CD14-positive monocyte (primary cell): Measurements from ENCODE around the gene GDPD4. TPM values are rescaled to one million over a fixed set of nuclear protein-coding genes. Genes with fewer than 3 reads are reported as not detected.
A peak's percentile ranks its signal among the peaks of the same experiment; 100 is the strongest.

Experiments used
- DNase-seq, 3 donors: peaks; one replicate each; pipeline ENCODE4 v3.0.0-alpha.2; 2011 to 2022
- H2AFZ ChIP-seq: 2 replicates; pipeline ENCODE4 v1.6.0; 2012; ENCODE audit warnings: mild to moderate bottlenecking, low read depth, low read length, inconsistent platforms; ENCODE audit not compliant: insufficient read depth, poor library complexity, severe bottlenecking
- H3K27ac ChIP-seq, 2 donors: 1 replicate in 1 of 2; 2 replicates in 1 of 2; pipeline ENCODE4 v1.5.1; 2012 to 2013; ENCODE audit warnings: low read length in 2 of 2, control low read depth in 1 of 2, inconsistent platforms in 1 of 2, low read depth in 1 of 2, mild to moderate bottlenecking in 1 of 2
- H3K27me3 ChIP-seq, 2 donors: one replicate each; pipeline versions ENCODE4 v1.6.0 to v1.6.1; 2011 to 2013; ENCODE audit warnings: low read length in 2 of 2; ENCODE audit not compliant: control insufficient read depth in 2 of 2, insufficient read depth in 2 of 2
- H3K36me3 ChIP-seq, 2 donors: replicated peaks in 1 of 2; 1 replicate in 1 of 2; 2 replicates in 1 of 2; pipeline versions ENCODE4 v1.5.1 to v1.6.1; 2012 to 2013; ENCODE audit warnings: low read length in 2 of 2, control low read depth in 1 of 2, inconsistent platforms in 1 of 2, mild to moderate bottlenecking in 1 of 2; ENCODE audit not compliant: insufficient read depth in 2 of 2, control insufficient read depth in 1 of 2
- H3K4me1 ChIP-seq, 2 donors: 1 replicate in 1 of 2; 2 replicates in 1 of 2; pipeline versions ENCODE4 v1.5.1 to v1.6.1; 2012 to 2013; ENCODE audit warnings: low read length in 2 of 2, control low read depth in 1 of 2, inconsistent platforms in 1 of 2, mild to moderate bottlenecking in 1 of 2, moderate library complexity in 1 of 2; ENCODE audit not compliant: insufficient read depth in 2 of 2, control insufficient read depth in 1 of 2
- H3K4me2 ChIP-seq: replicated peaks from 2 replicates; pipeline ENCODE3; 2012; ENCODE audit warnings: low read length, moderate library complexity, mild to moderate bottlenecking; ENCODE audit not compliant: poor library complexity, severe bottlenecking; ENCODE audit errors: extremely low read depth
- H3K4me3 ChIP-seq, 3 experiments: fragments of 200-600 bp in 1 of 3; sonication (generic) in 1 of 3; replicated peaks in 1 of 3; 1 replicate in 2 of 3; 2 replicates in 1 of 3; pipeline ENCODE4 v1.5.1; 2011 to 2013; ENCODE audit warnings: low read length in 3 of 3, mild to moderate bottlenecking in 3 of 3, control low read depth in 2 of 3, low read depth in 2 of 3, inconsistent platforms in 1 of 3, moderate library complexity in 1 of 3
- H3K79me2 ChIP-seq: 2 replicates; pipeline ENCODE4 v1.6.0; 2012; ENCODE audit warnings: mild to moderate bottlenecking, control low read depth, inconsistent platforms, low read length, moderate library complexity; ENCODE audit not compliant: insufficient read depth
- H3K9ac ChIP-seq: 2 replicates; pipeline ENCODE4 v1.6.0; 2017; ENCODE audit warnings: low read length, mild to moderate bottlenecking; ENCODE audit not compliant: insufficient read depth, poor library complexity, severe bottlenecking
- H3K9me3 ChIP-seq, 2 donors: replicated peaks in 1 of 2; 1 replicate in 1 of 2; 2 replicates in 1 of 2; pipeline versions ENCODE4 v1.5.1 to v1.6.1; 2012 to 2013; ENCODE audit warnings: low read length in 2 of 2, control low read depth in 1 of 2; ENCODE audit not compliant: control insufficient read depth in 1 of 2, insufficient read depth in 1 of 2
- H4K20me1 ChIP-seq: 2 replicates; pipeline ENCODE4 v1.6.0; 2012; ENCODE audit warnings: mild to moderate bottlenecking, low read length, control low read depth, moderate library complexity; ENCODE audit not compliant: insufficient read depth
- H3K27ac Mint-ChIP-seq, 7 donors: one replicate each; pipeline ENCODE4 v1.8.0; 2020; ENCODE audit warnings: mild to moderate bottlenecking in 7 of 7, mixed read lengths in 7 of 7, moderate library complexity in 6 of 7, inconsistent platforms in 2 of 7
- H3K27me3 Mint-ChIP-seq, 3 donors: one replicate each; pipeline ENCODE4 v1.8.0; 2021 to 2022; ENCODE audit warnings: low read depth in 3 of 3, mild to moderate bottlenecking in 3 of 3, mixed read lengths in 3 of 3, moderate library complexity in 3 of 3, inconsistent platforms in 1 of 3
- H3K36me3 Mint-ChIP-seq, 2 donors: one replicate each; pipeline ENCODE4 v1.8.0; 2020; ENCODE audit warnings: mixed read lengths in 2 of 2, inconsistent platforms in 1 of 2, mild to moderate bottlenecking in 1 of 2
- H3K4me1 Mint-ChIP-seq: one replicate; pipeline ENCODE4 v1.8.0; 2020; ENCODE audit warnings: mild to moderate bottlenecking, mixed read lengths
- H3K4me3 Mint-ChIP-seq, 2 donors: one replicate each; pipeline ENCODE4 v1.8.0; 2020; ENCODE audit warnings: mild to moderate bottlenecking in 2 of 2, mixed read lengths in 2 of 2, moderate library complexity in 1 of 2
- H3K9me3 Mint-ChIP-seq, 7 donors: one replicate each; pipeline ENCODE4 v1.8.0; 2020 to 2022; ENCODE audit warnings: mixed read lengths in 7 of 7, mild to moderate bottlenecking in 6 of 7, moderate library complexity in 6 of 7, inconsistent platforms in 2 of 7
- CTCF ChIP-seq: fragments of 200-600 bp; IDR thresholded peaks from one replicate; pipeline ENCODE4 v1.8.0; 2022; ENCODE audit warnings: antibody characterized with exemption, mild to moderate bottlenecking
- WGBS: methylation state at CpG from one replicate; pipeline ENCODE4 v1.1.5; 2013; ENCODE audit warnings: missing lambda C conversion rate; ENCODE audit not compliant: insufficient coverage; 5-methylcytosine and 5-hydroxymethylcytosine counted together
- intact Hi-C, 2 donors: fragments of 100-400 bp; cut with micrococcal nuclease; formaldehyde crosslinking; loops; one replicate each; pipeline versions ENCODE4 v1.15.0 to v1.15.1; 2023
- polyA plus RNA-seq, 3 donors: library from polyadenylated mRNA; depleted of rRNA in 1 of 3; unstranded in 2 of 3; stranded (reverse) in 1 of 3; fragments of 300-500 nt in 2 of 3; fragments of >200 nt in 1 of 3; fragmentation: Illumina TruSeq in 2 of 3; gene quantifications; 1 replicate in 2 of 3; 2 replicates in 1 of 3; pipeline ENCODE4 v1.2.3, GENCODE V29; 2012 to 2021

The GDPD4 gene
- polyA plus RNA-seq, 3 donors: not detected

GRCh38 chr11:77211594-77212251 lies 89.8 kb downstream of the GDPD4 start:
- no peak overlapping the region for H3K9ac ChIP-seq
- Mint-ChIP-seq H3K27ac (peak overlapping the region in 1 of 7 donors; percentile 14), H3K4me1 (peaks cover 2% of the 10 kb centered on the region), H3K27me3 (peaks cover 0 to 2% (median 1%) of the 10 kb centered on the region in 3 donors), H3K9me3 (no peaks in the 10 kb centered on the region), H3K4me3 (no peak overlapping the region), H3K36me3 (peaks cover 16 to 23% of the 10 kb centered on the region in 2 donors)
- H3K27ac ChIP-seq: no peak overlapping the region
- H2AFZ ChIP-seq: no peak overlapping the region
- no peaks in the 10 kb centered on the region for H3K9me3 ChIP-seq
- TF ChIP-seq CTCF: no peak
- DNase-seq: no peak
- no peaks in the 10 kb centered on the region for H3K27me3 ChIP-seq
- no peaks in the 10 kb centered on the region for H4K20me1 ChIP-seq
- H3K36me3 ChIP-seq: peaks cover 5 to 7% of the 10 kb centered on the region in 2 donors
- H3K4me3 ChIP-seq: no peak overlapping the region
- intact Hi-C loops: no loop called here
- WGBS: 97% methylated on average over 10 of the region's 11 CpGs
- no peaks in the 10 kb centered on the region for H3K79me2 ChIP-seq
- H3K4me1 ChIP-seq: no peaks in the 10 kb centered on the region
- H3K4me2 ChIP-seq: no peak overlapping the region

GRCh38 chr11:77211040-77211451 lies 90.4 kb downstream of the GDPD4 start:
- H3K36me3 Mint-ChIP-seq: peaks cover 16 to 23% of the 10 kb centered on the region in 2 donors
- H3K9me3 ChIP-seq: no peaks in the 10 kb centered on the region
- intact Hi-C loops: no loop called here
- H4K20me1 ChIP-seq: no peaks in the 10 kb centered on the region
- H3K36me3 ChIP-seq: peaks cover 5 to 7% of the 10 kb centered on the region in 2 donors
- no peak overlapping the region for H3K4me2 ChIP-seq
- H3K27ac Mint-ChIP-seq: no peak overlapping the region
- H3K79me2 ChIP-seq: no peaks in the 10 kb centered on the region
- WGBS: 96% methylated on average over 10 of the region's 14 CpGs
- H3K4me3 ChIP-seq: no peak overlapping the region
- peaks cover 0 to 5% of the 10 kb centered on the region in 2 donors for H3K4me1 ChIP-seq
- no peak overlapping the region for H3K4me3 Mint-ChIP-seq
- H3K27me3 Mint-ChIP-seq: peaks cover 0 to 2% (median 1%) of the 10 kb centered on the region in 3 donors
- no peak overlapping the region for H3K27ac ChIP-seq
- H2AFZ ChIP-seq: no peak overlapping the region
- no peak for DNase-seq
- TF ChIP-seq CTCF: no peak
- peaks cover 8% of the 10 kb centered on the region for H3K4me1 Mint-ChIP-seq
- no peaks in the 10 kb centered on the region for H3K9me3 Mint-ChIP-seq
- no peak overlapping the region for H3K9ac ChIP-seq
- H3K27me3 ChIP-seq: no peaks in the 10 kb centered on the region
